HG02798 (cell line): Measurements from ENCODE around the gene TRIM67.
A peak's percentile ranks its signal among the peaks of the same experiment; 100 is the strongest.
"Not testable (repeated sequence)": the region's sequence is repeated elsewhere in the genome, so short reads cannot be mapped to it uniquely, and the experiment has no call there.

Experiments used
- ATAC-seq: cut with Tn5 transposase; IDR thresholded peaks from one replicate; pipeline ENCODE4 v1.9.1; 2021; ENCODE audit warnings: mild to moderate bottlenecking; ENCODE audit not compliant: unreplicated experiment, poor library complexity

The TRIM67 gene

GRCh38 chr1:231201375-231201978 lies 39.6 kb downstream of the TRIM67 start:
- ATAC-seq: no peak

GRCh38 chr1:231201979-231202633 lies 40.2 kb downstream of the TRIM67 start:
- ATAC-seq: no peak

- no peak for ATAC-seq
Measured at GRCh38 chr1:231203259-231204057, 41.6 kb downstream of the TRIM67 start.

- ATAC-seq: no peak
Measured at GRCh38 chr1:231206856-231207255, 45.0 kb downstream of the TRIM67 start.

GRCh38 chr1:231207437-231207836 lies 45.6 kb downstream of the TRIM67 start:
- no peak for ATAC-seq

- no peak for ATAC-seq
Measured at GRCh38 chr1:231208980-231209379, 47.1 kb downstream of the TRIM67 start.

GRCh38 chr1:231209531-231209930 lies 47.7 kb downstream of the TRIM67 start:
- no peak for ATAC-seq

GRCh38 chr1:231210126-231210525 lies 48.3 kb downstream of the TRIM67 start:
- ATAC-seq: no peak

- ATAC-seq: peak; percentile 90
Measured at GRCh38 chr1:231211005-231211857, 49.4 kb downstream of the TRIM67 start.

GRCh38 chr1:231212301-231212700 lies 50.4 kb downstream of the TRIM67 start:
- not testable (repeated sequence) for ATAC-seq

GRCh38 chr1:231213831-231214573 lies 52.1 kb downstream of the TRIM67 start:
- no peak for ATAC-seq

GRCh38 chr1:231214918-231215680 lies 53.2 kb downstream of the TRIM67 start:
- ATAC-seq: peak; percentile 27

- ATAC-seq: no peak
Measured at GRCh38 chr1:231215681-231216385, 54.0 kb downstream of the TRIM67 start.

- no peak for ATAC-seq
Measured at GRCh38 chr1:231216498-231216897, 54.6 kb downstream of the TRIM67 start.

GRCh38 chr1:231217056-231217455 lies 55.2 kb downstream of the TRIM67 start:
- no peak for ATAC-seq

GRCh38 chr1:231218078-231218477 lies 56.2 kb downstream of the TRIM67 start:
- ATAC-seq: no peak

- ATAC-seq: no peak
Measured at GRCh38 chr1:231219422-231220401, 57.9 kb downstream of the TRIM67 start.
